ENCODE data around the gene ADGRF3.

DNA sequence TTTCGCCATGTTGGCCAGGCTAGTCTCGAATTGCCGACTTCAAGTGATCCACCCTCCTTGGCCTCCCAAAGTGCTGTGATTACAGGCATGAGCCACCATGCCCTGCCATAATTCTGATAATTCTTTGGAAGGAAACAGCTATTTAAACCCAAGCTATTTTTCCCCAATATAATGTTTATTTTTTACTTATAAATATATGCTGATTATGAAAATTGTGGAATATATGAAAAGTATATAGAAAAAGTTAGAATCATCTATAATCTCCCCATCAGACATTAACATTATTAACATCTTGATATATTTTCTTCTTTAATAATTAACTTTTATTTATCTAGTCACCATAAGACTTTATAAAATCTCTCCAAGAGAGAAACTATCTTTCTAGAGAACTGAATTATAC is 60.7 kb downstream of the ADGRF3 start:
- TF ChIP-seq BHLHE40 (IDR thresholded peaks at IDR 0.05; ENCODE audit: low read length) (no peak), ZFP41 (CRISPR knock-in tag; IDR thresholded peaks at IDR 0.05; ENCODE audit: borderline replicate concordance) (no peak), SIN3A (IDR thresholded peaks at IDR 0.05; ENCODE audit: borderline replicate concordance, low read depth, low read length) (no peak), SMAD1 (CRISPR knock-in tag; IDR thresholded peaks at IDR 0.05; ENCODE audit: borderline replicate concordance, low read depth) (no peak), POLR2A (IDR thresholded peaks at IDR 0.05; ENCODE audit: insufficient read depth in 1 of 2, low read depth in 2 of 2, low read length in 2 of 2) (no peak), ZNF274 (CRISPR knock-in tag; IDR thresholded peaks at IDR 0.05) (no peak)
- TF ChIP-seq, protein P1, sequence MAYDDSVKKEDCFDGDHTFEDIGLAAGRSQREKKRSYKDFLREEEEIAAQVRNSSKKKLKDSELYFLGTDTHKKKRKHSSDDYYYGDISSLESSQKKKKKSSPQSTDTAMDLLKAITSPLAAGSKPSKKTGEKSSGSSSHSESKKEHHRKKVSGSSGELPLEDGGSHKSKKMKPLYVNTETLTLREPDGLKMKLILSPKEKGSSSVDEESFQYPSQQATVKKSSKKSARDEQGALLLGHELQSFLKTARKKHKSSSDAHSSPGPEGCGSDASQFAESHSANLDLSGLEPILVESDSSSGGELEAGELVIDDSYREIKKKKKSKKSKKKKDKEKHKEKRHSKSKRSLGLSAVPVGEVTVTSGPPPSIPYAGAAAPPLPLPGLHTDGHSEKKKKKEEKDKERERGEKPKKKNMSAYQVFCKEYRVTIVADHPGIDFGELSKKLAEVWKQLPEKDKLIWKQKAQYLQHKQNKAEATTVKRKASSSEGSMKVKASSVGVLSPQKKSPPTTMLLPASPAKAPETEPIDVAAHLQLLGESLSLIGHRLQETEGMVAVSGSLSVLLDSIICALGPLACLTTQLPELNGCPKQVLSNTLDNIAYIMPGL (CRISPR knock-in tag; IDR thresholded peaks at IDR 0.05; ENCODE audit: borderline replicate concordance in 1 of 2, low read depth in 1 of 2) = no peak
